ENCODE data around the gene EFCAB8.
A peak's percentile ranks its signal among the peaks of the same experiment; 100 is the strongest.

The EFCAB8 gene

DNA sequence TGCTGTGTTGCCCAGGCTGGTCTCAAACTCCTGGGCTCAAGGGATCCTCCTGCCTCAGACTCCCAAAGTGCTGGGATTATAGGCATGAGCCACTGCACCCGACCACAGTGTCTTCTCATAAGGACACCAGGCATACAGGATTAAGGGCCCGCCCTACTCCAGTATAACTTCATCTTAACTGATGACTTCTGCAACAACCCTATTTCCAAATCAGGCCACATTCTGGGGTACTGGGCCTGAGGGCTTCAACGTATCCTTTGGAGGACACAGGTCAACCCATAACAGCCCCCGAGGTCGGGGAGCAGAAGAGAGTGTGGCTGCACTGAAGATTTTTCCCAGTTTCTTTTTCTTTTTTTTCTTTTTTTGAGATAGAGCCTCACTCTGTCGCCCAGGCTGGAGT, 105.9 kb downstream of the EFCAB8 start:
- Histone ChIP-seq H2AK5ac (ENCODE audit: low read depth, low read length) (no peak overlapping the region), H4K91ac (ENCODE audit: low read depth, low read length, poor library complexity) (no peak overlapping the region), H3K9ac (ENCODE audit: low read depth, low read length, poor library complexity) (no peak overlapping the region), H3K4ac (ENCODE audit: low read length) (no peak overlapping the region), H2BK15ac (ENCODE audit: low read length) (no peak overlapping the region), H3K36me3 (replicated peaks in 1 of 2; ENCODE audit: control insufficient read depth in 2 of 2, insufficient read depth in 2 of 2, low read length in 2 of 2) (no peaks in the 10 kb centered on the region), H2AFZ (ENCODE audit: low read length) (no peak overlapping the region), H3K4me3 (ENCODE audit: low read length in 2 of 2) (no peak overlapping the region), H2BK5ac (ENCODE audit: low read length) (no peak overlapping the region), H3K23ac (ENCODE audit: low read depth, low read length, poor library complexity) (no peak overlapping the region), H3K9me3 (replicated peaks in 1 of 2; ENCODE audit: control insufficient read depth in 2 of 2, insufficient read depth in 1 of 2, low read depth in 1 of 2, low read length in 2 of 2) (no peaks in the 10 kb centered on the region), H2BK120ac (ENCODE audit: low read depth, low read length) (no peak overlapping the region), H3K79me1 (ENCODE audit: low read depth, low read length) (no peaks in the 10 kb centered on the region), H3K27ac (replicated peaks; ENCODE audit: low read length) (no peak overlapping the region), H3K18ac (ENCODE audit: low read length) (no peak overlapping the region), H3K14ac (ENCODE audit: low read length) (no peak overlapping the region), H3K27me3 (ENCODE audit: control insufficient read depth in 3 of 3, insufficient read depth in 3 of 3, low read depth in 1 of 3, low read length in 3 of 3) (peaks cover 0 to 6% (median 0%) of the 10 kb centered on the region in 3 experiments), H3K4me1 (ENCODE audit: control insufficient read depth in 2 of 2, insufficient read depth in 1 of 2, low read depth in 1 of 2, low read length in 2 of 2) (no peaks in the 10 kb centered on the region), H2BK12ac (ENCODE audit: low read length) (no peak overlapping the region), H4K8ac (ENCODE audit: low read depth, low read length) (no peak overlapping the region), H3K4me2 (ENCODE audit: insufficient read depth, low read length, poor library complexity, severe bottlenecking) (no peak overlapping the region)
- no peak for DNase-seq (ENCODE audit: low spot score)
- WGBS, 2 donors (ENCODE audit: extremely low coverage in 2 of 2, insufficient read length in 2 of 2, insufficient replicate concordance in 1 of 2), result no CpG with 5 or more reads among the region's 6 CpGs

DNA sequence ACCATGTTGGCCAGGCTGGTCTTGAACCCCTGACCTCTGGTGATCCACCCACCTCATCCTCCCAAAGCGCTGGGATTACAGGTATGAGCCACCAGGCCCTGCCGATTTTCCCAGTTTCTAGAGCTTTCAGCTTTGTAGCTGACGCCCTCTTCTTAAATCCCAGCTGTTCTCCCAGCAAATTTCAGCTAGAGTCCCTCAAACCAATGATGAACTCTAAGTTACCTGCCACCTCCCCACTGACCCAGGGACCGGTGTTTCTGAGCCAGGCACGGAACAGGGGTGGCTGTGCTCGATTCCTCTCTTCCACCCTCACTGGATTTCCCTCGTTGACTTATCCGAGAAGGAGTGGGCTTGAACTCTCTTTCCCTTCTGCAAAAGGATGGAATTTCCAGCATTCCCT, 106.4 kb downstream of the EFCAB8 start:
- H3K9ac ChIP-seq (ENCODE audit: low read depth, low read length, poor library complexity), result no peak overlapping the region
- no peak overlapping the region for H3K4ac ChIP-seq (ENCODE audit: low read length)
- DNase-seq (ENCODE audit: low spot score), result no peak
- H3K4me3 ChIP-seq (ENCODE audit: low read length in 2 of 2), result no peak overlapping the region
- no peak overlapping the region for H2BK120ac ChIP-seq (ENCODE audit: low read depth, low read length)
- no peak overlapping the region for H4K8ac ChIP-seq (ENCODE audit: low read depth, low read length)
- no peak overlapping the region for H4K91ac ChIP-seq (ENCODE audit: low read depth, low read length, poor library complexity)
- no peak overlapping the region for H3K4me2 ChIP-seq (ENCODE audit: insufficient read depth, low read length, poor library complexity, severe bottlenecking)
- no peak overlapping the region for H2BK5ac ChIP-seq (ENCODE audit: low read length)
- no peak overlapping the region for H3K23ac ChIP-seq (ENCODE audit: low read depth, low read length, poor library complexity)
- H3K27ac ChIP-seq (replicated peaks; ENCODE audit: low read length), result no peak overlapping the region
- no peaks in the 10 kb centered on the region for H3K79me1 ChIP-seq (ENCODE audit: low read depth, low read length)
- no peaks in the 10 kb centered on the region for H3K4me1 ChIP-seq (ENCODE audit: control insufficient read depth in 2 of 2, insufficient read depth in 1 of 2, low read depth in 1 of 2, low read length in 2 of 2)
- H2AFZ ChIP-seq (ENCODE audit: low read length), result no peak overlapping the region
- no peak overlapping the region for H2AK5ac ChIP-seq (ENCODE audit: low read depth, low read length)
- no peaks in the 10 kb centered on the region for H3K36me3 ChIP-seq (replicated peaks in 1 of 2; ENCODE audit: control insufficient read depth in 2 of 2, insufficient read depth in 2 of 2, low read length in 2 of 2)
- H2BK12ac ChIP-seq (ENCODE audit: low read length), result no peak overlapping the region
- no CpG with 5 or more reads among the region's 8 CpGs for WGBS, 2 donors (ENCODE audit: extremely low coverage in 2 of 2, insufficient read length in 2 of 2, insufficient replicate concordance in 1 of 2)
- H3K14ac ChIP-seq (ENCODE audit: low read length), result no peak overlapping the region
- no peak overlapping the region for H3K18ac ChIP-seq (ENCODE audit: low read length)
- no peak overlapping the region for H2BK15ac ChIP-seq (ENCODE audit: low read length)
- peaks cover 0 to 6% (median 0%) of the 10 kb centered on the region in 3 experiments for H3K27me3 ChIP-seq (ENCODE audit: control insufficient read depth in 3 of 3, insufficient read depth in 3 of 3, low read depth in 1 of 3, low read length in 3 of 3)
- H3K9me3 ChIP-seq (replicated peaks in 1 of 2; ENCODE audit: control insufficient read depth in 2 of 2, insufficient read depth in 1 of 2, low read depth in 1 of 2, low read length in 2 of 2), result no peaks in the 10 kb centered on the region

DNA sequence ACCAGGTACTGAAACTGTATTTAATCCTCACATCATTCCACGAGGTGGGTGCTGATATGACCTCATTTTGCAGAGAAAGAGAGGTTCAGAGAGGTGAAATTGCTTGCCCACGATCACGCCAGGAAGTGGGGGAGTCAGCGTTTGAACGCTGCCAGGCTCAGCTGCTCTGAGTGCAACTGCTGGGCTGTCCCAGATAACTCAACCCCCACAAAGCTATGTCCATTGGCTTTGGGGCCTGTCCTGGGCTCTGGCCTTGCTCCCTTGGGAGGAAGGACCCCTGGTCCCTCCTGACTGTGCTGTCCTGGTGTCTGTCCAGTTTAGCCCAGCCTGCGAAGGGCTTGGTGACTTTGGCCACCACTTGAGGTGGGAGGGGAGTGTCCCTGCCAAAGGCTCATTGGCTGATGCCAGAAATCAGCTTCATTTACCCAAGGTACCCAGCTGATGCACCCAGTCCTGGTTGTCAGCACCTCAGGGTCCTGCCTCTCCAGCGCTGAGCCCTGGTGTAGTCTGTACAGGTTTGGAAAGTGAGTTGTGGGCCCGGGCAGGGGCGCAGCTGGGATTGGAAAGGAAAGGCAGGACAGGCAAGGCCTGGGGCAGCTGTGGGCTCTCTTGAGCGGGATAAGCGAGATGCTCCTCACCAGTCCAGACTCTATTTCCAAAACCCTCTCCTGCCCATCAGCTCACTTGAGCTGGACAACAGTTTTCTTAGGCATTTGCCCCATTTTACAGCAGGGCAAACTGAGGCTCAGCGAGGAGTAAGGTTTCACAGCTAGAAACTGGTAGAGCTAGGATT, 107.1 kb downstream of the EFCAB8 start:
- Histone ChIP-seq H2AK5ac (ENCODE audit: low read depth, low read length) (peak overlapping the region; percentile 27), H2BK5ac (ENCODE audit: low read length) (no peak overlapping the region), H4K91ac (ENCODE audit: low read depth, low read length, poor library complexity) (no peak overlapping the region), H3K27ac (replicated peaks; ENCODE audit: low read length) (no peak overlapping the region), H4K8ac (ENCODE audit: low read depth, low read length) (no peak overlapping the region), H2BK12ac (ENCODE audit: low read length) (no peak overlapping the region), H3K18ac (ENCODE audit: low read length) (peak overlapping the region; percentile 25), H3K4ac (ENCODE audit: low read length) (no peak overlapping the region), H3K14ac (ENCODE audit: low read length) (no peak overlapping the region), H3K4me2 (ENCODE audit: insufficient read depth, low read length, poor library complexity, severe bottlenecking) (no peak overlapping the region), H2BK15ac (ENCODE audit: low read length) (no peak overlapping the region), H3K79me1 (ENCODE audit: low read depth, low read length) (no peaks in the 10 kb centered on the region), H3K4me3 (ENCODE audit: low read length in 2 of 2) (no peak overlapping the region), H2BK120ac (ENCODE audit: low read depth, low read length) (no peak overlapping the region), H3K9me3 (replicated peaks in 1 of 2; ENCODE audit: control insufficient read depth in 2 of 2, insufficient read depth in 1 of 2, low read depth in 1 of 2, low read length in 2 of 2) (no peaks in the 10 kb centered on the region), H2AFZ (ENCODE audit: low read length) (no peak overlapping the region), H3K23ac (ENCODE audit: low read depth, low read length, poor library complexity) (no peak overlapping the region), H3K27me3 (ENCODE audit: control insufficient read depth in 3 of 3, insufficient read depth in 3 of 3, low read depth in 1 of 3, low read length in 3 of 3) (peaks cover 0 to 6% (median 0%) of the 10 kb centered on the region in 3 experiments), H3K36me3 (replicated peaks in 1 of 2; ENCODE audit: control insufficient read depth in 2 of 2, insufficient read depth in 2 of 2, low read length in 2 of 2) (no peaks in the 10 kb centered on the region), H3K9ac (ENCODE audit: low read depth, low read length, poor library complexity) (no peak overlapping the region), H3K4me1 (ENCODE audit: control insufficient read depth in 2 of 2, insufficient read depth in 1 of 2, low read depth in 1 of 2, low read length in 2 of 2) (no peaks in the 10 kb centered on the region)
- WGBS, 2 donors (ENCODE audit: extremely low coverage in 2 of 2, insufficient read length in 2 of 2, insufficient replicate concordance in 1 of 2), result no CpG with 5 or more reads among the region's 12 CpGs
- no peak for DNase-seq (ENCODE audit: low spot score)

DNA sequence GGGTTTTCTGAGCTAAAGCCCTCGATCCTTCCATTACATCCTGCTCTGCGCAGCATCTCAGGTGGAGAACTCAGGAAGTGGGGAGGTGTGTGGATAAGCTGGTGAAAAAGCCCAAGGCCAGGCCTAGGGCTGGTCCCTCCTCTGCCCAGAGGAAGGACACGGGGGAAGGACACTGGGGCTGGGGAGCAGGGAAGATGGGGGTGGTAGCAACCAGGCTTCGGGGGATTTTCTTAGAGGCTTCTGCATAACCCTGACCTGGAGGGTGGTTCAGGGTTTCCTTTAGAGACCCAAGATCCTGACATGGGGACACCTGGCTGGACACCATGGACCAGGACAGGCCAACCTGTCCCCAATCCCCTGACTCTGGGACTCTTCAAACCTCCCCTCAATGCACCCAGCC, 107.7 kb downstream of the EFCAB8 start:
- H2AK5ac ChIP-seq (ENCODE audit: low read depth, low read length), result peak overlapping the region; percentile 27
- no peak overlapping the region for H3K4me2 ChIP-seq (ENCODE audit: insufficient read depth, low read length, poor library complexity, severe bottlenecking)
- no peak overlapping the region for H2BK120ac ChIP-seq (ENCODE audit: low read depth, low read length)
- DNase-seq (ENCODE audit: low spot score), result no peak
- H4K91ac ChIP-seq (ENCODE audit: low read depth, low read length, poor library complexity), result no peak overlapping the region
- H2AFZ ChIP-seq (ENCODE audit: low read length), result no peak overlapping the region
- H3K4ac ChIP-seq (ENCODE audit: low read length), result no peak overlapping the region
- H3K14ac ChIP-seq (ENCODE audit: low read length), result no peak overlapping the region
- no peak overlapping the region for H2BK12ac ChIP-seq (ENCODE audit: low read length)
- WGBS, 2 donors (ENCODE audit: extremely low coverage in 2 of 2, insufficient read length in 2 of 2, insufficient replicate concordance in 1 of 2), result no CpG with 5 or more reads among the region's 4 CpGs
- no peaks in the 10 kb centered on the region for H3K79me1 ChIP-seq (ENCODE audit: low read depth, low read length)
- H2BK5ac ChIP-seq (ENCODE audit: low read length), result no peak overlapping the region
- no peak overlapping the region for H2BK15ac ChIP-seq (ENCODE audit: low read length)
- no peak overlapping the region for H3K18ac ChIP-seq (ENCODE audit: low read length)
- no peak overlapping the region for H3K23ac ChIP-seq (ENCODE audit: low read depth, low read length, poor library complexity)
- no peak overlapping the region for H3K9ac ChIP-seq (ENCODE audit: low read depth, low read length, poor library complexity)
- H3K36me3 ChIP-seq (replicated peaks in 1 of 2; ENCODE audit: control insufficient read depth in 2 of 2, insufficient read depth in 2 of 2, low read length in 2 of 2), result no peaks in the 10 kb centered on the region
- H3K27me3 ChIP-seq (ENCODE audit: control insufficient read depth in 3 of 3, insufficient read depth in 3 of 3, low read depth in 1 of 3, low read length in 3 of 3), result peaks cover 0 to 6% (median 0%) of the 10 kb centered on the region in 3 experiments
- H3K4me1 ChIP-seq (ENCODE audit: control insufficient read depth in 2 of 2, insufficient read depth in 1 of 2, low read depth in 1 of 2, low read length in 2 of 2), result peaks cover under 1% of the 10 kb centered on the region in 2 donors
- H3K4me3 ChIP-seq (ENCODE audit: low read length in 2 of 2), result no peak overlapping the region
- H4K8ac ChIP-seq (ENCODE audit: low read depth, low read length), result no peak overlapping the region
- no peak overlapping the region for H3K27ac ChIP-seq (replicated peaks; ENCODE audit: low read length)
- no peaks in the 10 kb centered on the region for H3K9me3 ChIP-seq (replicated peaks in 1 of 2; ENCODE audit: control insufficient read depth in 2 of 2, insufficient read depth in 1 of 2, low read depth in 1 of 2, low read length in 2 of 2)

Measured in neuronal stem cell (in vitro differentiated cells).